ENCODE data around the gene ZNF778. TPM values are rescaled to one million over a fixed set of nuclear protein-coding genes. Genes with fewer than 3 reads are reported as not detected.

ZNF778 gene
- total and polyA plus RNA-seq, 2 of the 13 experiments (the other 11 are each of a cell fraction or from before 2014, with no cell fraction given): 3.8 to 7.2 TPM

DNA sequence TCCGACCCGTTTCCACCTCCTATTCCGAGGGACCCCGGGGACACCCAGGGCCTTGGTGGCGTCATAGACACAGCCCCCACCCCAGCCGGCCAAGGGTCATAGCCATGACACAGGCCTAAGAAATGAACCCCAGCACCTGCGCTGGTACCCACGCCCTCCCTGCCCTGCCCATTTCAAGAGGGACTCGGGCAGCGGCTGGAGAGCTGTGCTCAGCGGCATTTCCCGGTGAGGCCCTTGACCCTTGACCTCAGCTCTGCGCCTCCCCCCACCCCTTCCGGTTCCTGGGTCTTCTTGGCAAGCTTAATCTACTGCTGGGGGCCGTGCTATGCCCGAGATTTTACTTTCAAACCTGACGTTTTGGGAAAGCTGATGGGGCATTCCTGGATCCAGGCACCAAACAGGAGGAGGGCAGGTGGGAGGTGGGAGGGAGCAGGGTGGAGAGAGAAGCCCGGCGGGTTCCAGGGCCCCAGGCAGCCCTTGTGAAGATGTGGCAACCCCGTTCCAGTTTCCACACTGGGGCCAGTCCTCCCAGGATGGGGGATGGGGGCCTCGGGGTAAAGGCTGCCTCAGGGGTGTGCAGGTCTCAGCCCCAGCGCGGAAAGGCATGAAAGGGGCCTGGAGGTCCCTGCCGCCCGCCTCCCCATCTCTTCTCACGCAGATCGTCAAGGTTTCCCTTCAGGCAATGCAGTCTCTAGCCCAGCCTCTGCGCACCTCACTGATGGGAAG lies 17.2 kb upstream of the ZNF778 start, which contains the start of gene SLC22A31 (continued):
- no peak for TF ChIP-seq ZFYVE20 (CRISPR knock-in tag; IDR thresholded peaks at IDR 0.05; ENCODE audit: borderline replicate concordance, low read depth)
- peak; percentile 70; the same call in 1 of the 2 replicates for TF ChIP-seq ZNF839 (CRISPR knock-in tag; IDR thresholded peaks at IDR 0.05; ENCODE audit: borderline replicate concordance)
- no peak for TF ChIP-seq NBN (conservative IDR thresholded peaks at IDR 0.05)
- TF ChIP-seq, protein P1, sequence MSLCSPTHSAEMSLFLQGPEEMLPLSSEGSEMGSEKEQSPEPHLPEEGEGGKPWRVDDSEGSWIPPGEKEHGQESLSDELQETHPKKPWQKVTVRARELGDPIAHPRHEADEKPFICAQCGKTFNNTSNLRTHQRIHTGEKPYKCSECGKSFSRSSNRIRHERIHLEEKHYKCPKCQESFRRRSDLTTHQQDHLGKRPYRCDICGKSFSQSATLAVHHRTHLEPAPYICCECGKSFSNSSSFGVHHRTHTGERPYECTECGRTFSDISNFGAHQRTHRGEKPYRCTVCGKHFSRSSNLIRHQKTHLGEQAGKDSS (CRISPR knock-in tag; IDR thresholded peaks at IDR 0.05; ENCODE audit: borderline replicate concordance, low read depth): no peak
- no peak for TF ChIP-seq MBD4 (IDR thresholded peaks at IDR 0.05; ENCODE audit: borderline replicate concordance, low read length)
- TF ChIP-seq HNRNPK (IDR thresholded peaks at IDR 0.05; ENCODE audit: low read depth, low read length, poor library complexity, severe bottlenecking): no peak
- peak; percentile 41; the same call in 1 of the 2 replicates for TF ChIP-seq CEBPG (CRISPR knock-in tag; IDR thresholded peaks at IDR 0.05)
- TF ChIP-seq PITX1 (CRISPR knock-in tag; IDR thresholded peaks at IDR 0.05): peak; percentile 80
- no peak for TF ChIP-seq HMGA1 (CRISPR knock-in tag; conservative IDR thresholded peaks at IDR 0.05)
- TF ChIP-seq, protein P2, sequence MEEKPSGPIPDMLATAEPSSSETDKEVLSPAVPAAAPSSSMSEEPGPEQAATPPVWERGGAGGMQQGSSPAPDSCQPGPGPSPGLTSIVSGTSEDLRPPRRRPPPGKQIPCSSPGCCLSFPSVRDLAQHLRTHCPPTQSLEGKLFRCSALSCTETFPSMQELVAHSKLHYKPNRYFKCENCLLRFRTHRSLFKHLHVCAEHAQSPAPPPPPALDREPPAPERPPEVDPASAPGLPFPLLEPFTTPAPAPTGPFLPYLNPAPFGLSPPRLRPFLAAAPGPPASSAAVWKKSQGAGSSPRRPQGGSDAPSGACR (CRISPR knock-in tag; IDR thresholded peaks at IDR 0.05): peak; percentile 57; the same call in 1 of the 2 replicates
- TF ChIP-seq CENPT (CRISPR knock-in tag; IDR thresholded peaks at IDR 0.05; ENCODE audit: low read depth): no peak
- TF ChIP-seq ZNF546 (CRISPR knock-in tag; conservative IDR thresholded peaks at IDR 0.05): 0 out of 2 replicates have a peak, but pooled peaks have one; percentile 1
- TF ChIP-seq KLF13 (CRISPR knock-in tag; IDR thresholded peaks at IDR 0.05): no peak
- TF ChIP-seq, protein P3, sequence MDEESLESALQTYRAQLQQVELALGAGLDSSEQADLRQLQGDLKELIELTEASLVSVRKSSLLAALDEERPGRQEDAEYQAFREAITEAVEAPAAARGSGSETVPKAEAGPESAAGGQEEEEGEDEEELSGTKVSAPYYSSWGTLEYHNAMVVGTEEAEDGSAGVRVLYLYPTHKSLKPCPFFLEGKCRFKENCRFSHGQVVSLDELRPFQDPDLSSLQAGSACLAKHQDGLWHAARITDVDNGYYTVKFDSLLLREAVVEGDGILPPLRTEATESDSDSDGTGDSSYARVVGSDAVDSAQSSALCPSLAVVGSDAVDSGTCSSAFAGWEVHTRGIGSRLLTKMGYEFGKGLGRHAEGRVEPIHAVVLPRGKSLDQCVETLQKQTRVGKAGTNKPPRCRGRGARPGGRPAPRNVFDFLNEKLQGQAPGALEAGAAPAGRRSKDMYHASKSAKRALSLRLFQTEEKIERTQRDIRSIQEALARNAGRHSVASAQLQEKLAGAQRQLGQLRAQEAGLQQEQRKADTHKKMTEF (CRISPR knock-in tag; IDR thresholded peaks at IDR 0.05): peak; percentile 72
- TF ChIP-seq MED13 (CRISPR knock-in tag; IDR thresholded peaks at IDR 0.05): peak; percentile 21; the same call in 1 of the 2 replicates
- TF ChIP-seq DPF2 (CRISPR knock-in tag; IDR thresholded peaks at IDR 0.05; ENCODE audit: borderline replicate concordance, low read depth): no peak; the same call in 1 of the 2 replicates
- TF ChIP-seq MEIS2 (CRISPR knock-in tag; IDR thresholded peaks at IDR 0.05): no peak; the same call in 1 of the 2 replicates
- TF ChIP-seq AGO1 (IDR thresholded peaks at IDR 0.05; ENCODE audit: low read depth, low read length, poor library complexity, severe bottlenecking): peak; percentile 40
- TF ChIP-seq ARID2 (CRISPR knock-in tag; IDR thresholded peaks at IDR 0.05; ENCODE audit: borderline replicate concordance): no peak
- no peak for TF ChIP-seq ATF7 (IDR thresholded peaks at IDR 0.05)
- peak; percentile 41; the same call in 1 of the 2 replicates for TF ChIP-seq ATF7 (CRISPR knock-in tag; IDR thresholded peaks at IDR 0.05)
- TF ChIP-seq, protein P4, sequence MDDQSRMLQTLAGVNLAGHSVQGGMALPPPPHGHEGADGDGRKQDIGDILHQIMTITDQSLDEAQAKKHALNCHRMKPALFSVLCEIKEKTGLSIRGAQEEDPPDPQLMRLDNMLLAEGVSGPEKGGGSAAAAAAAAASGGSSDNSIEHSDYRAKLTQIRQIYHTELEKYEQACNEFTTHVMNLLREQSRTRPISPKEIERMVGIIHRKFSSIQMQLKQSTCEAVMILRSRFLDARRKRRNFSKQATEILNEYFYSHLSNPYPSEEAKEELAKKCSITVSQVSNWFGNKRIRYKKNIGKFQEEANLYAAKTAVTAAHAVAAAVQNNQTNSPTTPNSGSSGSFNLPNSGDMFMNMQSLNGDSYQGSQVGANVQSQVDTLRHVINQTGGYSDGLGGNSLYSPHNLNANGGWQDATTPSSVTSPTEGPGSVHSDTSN (CRISPR knock-in tag; IDR thresholded peaks at IDR 0.05; ENCODE audit: borderline replicate concordance): no peak
- no peak for TF ChIP-seq FOXC1 (CRISPR knock-in tag; IDR thresholded peaks at IDR 0.05; ENCODE audit: borderline replicate concordance)
- peak; percentile 73; the same call in 1 of the 2 replicates for TF ChIP-seq ZFX (CRISPR knock-in tag; IDR thresholded peaks at IDR 0.05; ENCODE audit: low read depth)
- peak; percentile 14 for TF ChIP-seq PTBP1 (IDR thresholded peaks at IDR 0.05; ENCODE audit: low read depth, low read length, poor library complexity, severe bottlenecking)
- no peak for TF ChIP-seq ATRX (CRISPR knock-in tag; IDR thresholded peaks at IDR 0.05; ENCODE audit: borderline replicate concordance)
- peak; percentile 61; the same call in 1 of the 2 replicates for TF ChIP-seq KAT8 (CRISPR knock-in tag; IDR thresholded peaks at IDR 0.05)

Data from HepG2 (cell line).